ENCODE data around the gene PKD1.

The PKD1 gene

GRCh38 chr16:2173916-2174315 lies 38.2 kb upstream of the PKD1 start:
- TF ChIP-seq CTCF (IDR thresholded peaks at IDR 0.05): no peak
- no peak overlapping the region for H3K4me3 ChIP-seq
- peaks cover 0 to 8% of the 10 kb centered on the region in 2 donors for H3K27me3 ChIP-seq
- H3K4me1 ChIP-seq: peaks cover 0 to 3% (median 0%) of the 10 kb centered on the region in 4 donors
- DNase-seq: no peak
- intact Hi-C loops (cut with DNase I; ENCODE audit: low total_unique reads): no loop called here
- H3K27ac ChIP-seq: no peak overlapping the region
- H3K9me3 ChIP-seq: no peaks in the 10 kb centered on the region
- peaks cover 52 to 91% (median 85%) of the 10 kb centered on the region in 3 donors for H3K36me3 ChIP-seq

GRCh38 chr16:2173366-2173765 lies 37.7 kb upstream of the PKD1 start:
- H3K27ac ChIP-seq: no peak overlapping the region
- no peak for TF ChIP-seq CTCF (IDR thresholded peaks at IDR 0.05)
- H3K36me3 ChIP-seq: peaks cover 56 to 95% (median 90%) of the 10 kb centered on the region in 3 donors
- H3K4me3 ChIP-seq: no peak overlapping the region
- peaks cover 0 to 5% of the 10 kb centered on the region in 2 donors for H3K27me3 ChIP-seq
- H3K4me1 ChIP-seq: peaks cover 0 to under 1% (median 0%) of the 10 kb centered on the region in 4 donors
- DNase-seq: no peak
- intact Hi-C loops (cut with DNase I; ENCODE audit: low total_unique reads): no loop called here
- H3K9me3 ChIP-seq: no peaks in the 10 kb centered on the region

GRCh38 chr16:2172688-2173335 lies 37.1 kb upstream of the PKD1 start:
- Histone ChIP-seq H3K27me3 (no peaks in the 10 kb centered on the region), H3K4me3 (no peak overlapping the region), H3K27ac (no peak overlapping the region), H3K36me3 (peaks cover 60 to 98% (median 91%) of the 10 kb centered on the region in 3 donors), H3K9me3 (no peaks in the 10 kb centered on the region), H3K4me1 (no peaks in the 10 kb centered on the region)
- no peak for TF ChIP-seq CTCF (IDR thresholded peaks at IDR 0.05)
- DNase-seq: no peak
- intact Hi-C loops (cut with DNase I; ENCODE audit: low total_unique reads): no loop called here

GRCh38 chr16:2171601-2172178 lies 36.0 kb upstream of the PKD1 start:
- no peak for DNase-seq

More at GRCh38 chr16:2171601-2172178, 36.0 kb upstream of the PKD1 start:
- TF ChIP-seq CTCF (IDR thresholded peaks at IDR 0.05): no peak
- H3K27me3 ChIP-seq: no peaks in the 10 kb centered on the region
- no peaks in the 10 kb centered on the region for H3K4me1 ChIP-seq
- intact Hi-C loops (cut with DNase I; ENCODE audit: low total_unique reads): no loop called here
- no peaks in the 10 kb centered on the region for H3K9me3 ChIP-seq
- H3K27ac ChIP-seq: no peak overlapping the region
- H3K4me3 ChIP-seq: no peak overlapping the region
- peaks cover 56 to 98% (median 91%) of the 10 kb centered on the region in 3 donors for H3K36me3 ChIP-seq
